Glutamatergic neuron (in vitro differentiated cells): ENCODE results near the gene PDCD6IP. TPM values are rescaled to one million over a fixed set of nuclear protein-coding genes. Genes with fewer than 3 reads are reported as not detected.
"Not testable (repeated sequence)": the region's sequence is repeated elsewhere in the genome, so short reads cannot be mapped to it uniquely, and the experiment has no call there.

Source experiments
- DNase-seq: peaks from one replicate; pipeline ENCODE4 v3.0.0; 2022
- H3K27ac Mint-ChIP-seq: one replicate; pipeline ENCODE4 v1.8.0; 2020; ENCODE audit warnings: mild to moderate bottlenecking, mixed read lengths, inconsistent platforms; ENCODE audit not compliant: unreplicated experiment
- H3K27me3 Mint-ChIP-seq: one replicate; pipeline ENCODE4 v1.8.0; 2020; ENCODE audit warnings: mild to moderate bottlenecking, moderate library complexity, mixed read lengths, inconsistent platforms; ENCODE audit not compliant: unreplicated experiment
- H3K36me3 Mint-ChIP-seq: one replicate; pipeline ENCODE4 v1.8.0; 2020; ENCODE audit warnings: mild to moderate bottlenecking, mixed read lengths, inconsistent platforms; ENCODE audit not compliant: unreplicated experiment
- H3K4me1 Mint-ChIP-seq: one replicate; pipeline ENCODE4 v1.8.0; 2020; ENCODE audit warnings: mild to moderate bottlenecking, low read depth, mixed read lengths, inconsistent platforms; ENCODE audit not compliant: unreplicated experiment
- H3K4me3 Mint-ChIP-seq: one replicate; pipeline ENCODE4 v1.8.0; 2020; ENCODE audit warnings: mild to moderate bottlenecking, mixed read lengths, inconsistent platforms; ENCODE audit not compliant: unreplicated experiment
- H3K9me3 Mint-ChIP-seq: one replicate; pipeline ENCODE4 v1.8.0; 2020; ENCODE audit warnings: mild to moderate bottlenecking, moderate library complexity, mixed read lengths, inconsistent platforms; ENCODE audit not compliant: unreplicated experiment
- total RNA-seq: library from RNA; stranded (reverse); fragmentation: NEBNext Ultra II Directional; extraction: Animal tissue kit (Norgen Biotek cat#: 25700); gene quantifications from one replicate; pipeline ENCODE4 v1.2.1, GENCODE V29; 2021; ENCODE audit not compliant: unreplicated experiment
- TF ChIP-seq, protein P1 (sequence below): fragments of 200-600 bp; sonication (generic); IDR thresholded peaks from one replicate; pipeline ENCODE4 v1.5.0; 2021; ENCODE audit not compliant: partially characterized antibody, unreplicated experiment

Gene PDCD6IP
- total RNA-seq, 1 donor from 2014 or later = 226 TPM

DNA sequence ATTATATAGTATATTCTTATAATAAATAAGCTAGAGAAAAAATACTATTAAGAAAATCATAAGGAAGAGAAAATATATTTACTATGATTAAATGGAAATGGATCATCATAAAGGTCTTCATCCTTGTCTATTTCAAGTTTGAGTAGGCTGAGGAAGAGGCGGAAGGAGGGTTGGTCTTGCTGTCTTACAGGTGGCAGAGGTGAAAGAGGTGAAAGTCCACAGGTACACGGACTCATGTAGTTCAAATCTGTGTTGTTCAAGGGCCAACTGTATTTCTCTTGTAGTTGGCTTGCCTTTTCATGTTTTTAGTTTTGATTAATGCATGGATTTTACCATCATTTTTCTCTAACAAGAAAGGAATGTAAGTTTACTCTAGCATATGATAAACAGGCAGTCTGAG lies 41.7 kb downstream of the PDCD6IP start:
- H3K27ac Mint-ChIP-seq = no peak overlapping the region
- no peaks in the 10 kb centered on the region for H3K27me3 Mint-ChIP-seq
- TF ChIP-seq, protein P1, sequence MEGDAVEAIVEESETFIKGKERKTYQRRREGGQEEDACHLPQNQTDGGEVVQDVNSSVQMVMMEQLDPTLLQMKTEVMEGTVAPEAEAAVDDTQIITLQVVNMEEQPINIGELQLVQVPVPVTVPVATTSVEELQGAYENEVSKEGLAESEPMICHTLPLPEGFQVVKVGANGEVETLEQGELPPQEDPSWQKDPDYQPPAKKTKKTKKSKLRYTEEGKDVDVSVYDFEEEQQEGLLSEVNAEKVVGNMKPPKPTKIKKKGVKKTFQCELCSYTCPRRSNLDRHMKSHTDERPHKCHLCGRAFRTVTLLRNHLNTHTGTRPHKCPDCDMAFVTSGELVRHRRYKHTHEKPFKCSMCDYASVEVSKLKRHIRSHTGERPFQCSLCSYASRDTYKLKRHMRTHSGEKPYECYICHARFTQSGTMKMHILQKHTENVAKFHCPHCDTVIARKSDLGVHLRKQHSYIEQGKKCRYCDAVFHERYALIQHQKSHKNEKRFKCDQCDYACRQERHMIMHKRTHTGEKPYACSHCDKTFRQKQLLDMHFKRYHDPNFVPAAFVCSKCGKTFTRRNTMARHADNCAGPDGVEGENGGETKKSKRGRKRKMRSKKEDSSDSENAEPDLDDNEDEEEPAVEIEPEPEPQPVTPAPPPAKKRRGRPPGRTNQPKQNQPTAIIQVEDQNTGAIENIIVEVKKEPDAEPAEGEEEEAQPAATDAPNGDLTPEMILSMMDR = no peak

DNA sequence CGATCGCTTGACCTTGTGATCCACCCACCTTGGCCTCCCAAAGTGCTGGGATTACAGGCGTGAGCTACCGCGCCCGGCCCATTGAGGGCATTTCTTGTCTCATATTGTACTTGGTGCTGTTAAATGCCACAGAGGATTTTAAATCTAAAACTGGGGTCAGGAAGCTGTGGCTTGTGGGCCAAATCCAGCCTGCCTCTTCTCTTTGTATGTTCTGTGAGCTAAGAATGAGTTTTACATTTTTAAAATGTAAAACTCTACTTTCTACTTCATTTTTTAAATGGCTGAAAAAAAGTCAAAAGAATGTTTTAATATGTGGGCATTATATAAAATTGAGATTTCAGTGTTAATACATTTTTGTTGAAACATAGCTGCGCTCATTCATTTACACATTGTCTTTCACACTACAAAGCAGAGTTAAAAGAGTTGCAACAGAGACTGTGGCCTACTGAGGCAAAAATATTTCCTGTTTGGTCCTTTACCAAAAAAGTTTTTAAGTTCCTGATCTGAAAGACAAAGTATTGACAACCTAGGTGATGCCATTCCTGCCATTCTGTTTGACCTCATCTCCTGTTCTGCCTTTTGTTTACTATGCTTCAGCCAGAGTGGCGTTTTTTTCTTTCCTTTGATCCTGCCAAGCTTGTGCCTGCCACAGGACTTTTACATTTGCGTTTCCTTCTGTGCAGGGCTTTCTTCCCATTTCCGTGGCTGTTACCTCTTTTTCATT lies 50.4 kb downstream of the PDCD6IP start:
- Mint-ChIP-seq H3K27me3 (no peaks in the 10 kb centered on the region), H3K9me3 (no peaks in the 10 kb centered on the region), H3K4me1 (no peaks in the 10 kb centered on the region), H3K4me3 (no peak overlapping the region), H3K36me3 (no peaks in the 10 kb centered on the region), H3K27ac (no peak overlapping the region)
- TF ChIP-seq, protein P1 = no peak
- no peak for DNase-seq

More for the DNA sequence above, 41.7 kb downstream of the PDCD6IP start:
- Mint-ChIP-seq H3K4me1 (no peaks in the 10 kb centered on the region), H3K36me3 (peaks cover 6% of the 10 kb centered on the region), H3K4me3 (no peak overlapping the region), H3K9me3 (no peaks in the 10 kb centered on the region)
- DNase-seq = no peak

DNA sequence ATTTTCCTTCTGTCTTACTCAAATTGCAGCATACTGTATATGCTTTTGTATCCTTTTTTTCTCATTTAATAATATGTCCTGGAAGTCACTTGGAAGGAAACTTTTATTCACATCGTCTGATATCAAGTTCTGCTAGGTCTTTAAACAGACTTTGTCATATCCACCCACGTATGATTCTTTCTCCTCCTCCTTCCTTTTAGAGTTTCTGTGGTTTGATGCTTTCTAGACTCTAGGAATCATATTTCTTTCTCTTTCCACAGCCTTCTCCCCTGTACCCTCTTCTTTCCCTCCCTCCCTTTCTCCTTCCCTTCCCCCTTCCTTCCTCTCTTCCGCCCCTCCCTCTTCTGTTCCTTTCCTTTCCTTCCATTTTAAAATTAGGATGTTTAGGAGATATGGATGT lies 52.2 kb downstream of the PDCD6IP start:
- H3K4me3 Mint-ChIP-seq, H3K9me3 Mint-ChIP-seq, H3K36me3 Mint-ChIP-seq, H3K27me3 Mint-ChIP-seq, H3K4me1 Mint-ChIP-seq, DNase-seq, H3K27ac Mint-ChIP-seq: not testable (repeated sequence)

DNA sequence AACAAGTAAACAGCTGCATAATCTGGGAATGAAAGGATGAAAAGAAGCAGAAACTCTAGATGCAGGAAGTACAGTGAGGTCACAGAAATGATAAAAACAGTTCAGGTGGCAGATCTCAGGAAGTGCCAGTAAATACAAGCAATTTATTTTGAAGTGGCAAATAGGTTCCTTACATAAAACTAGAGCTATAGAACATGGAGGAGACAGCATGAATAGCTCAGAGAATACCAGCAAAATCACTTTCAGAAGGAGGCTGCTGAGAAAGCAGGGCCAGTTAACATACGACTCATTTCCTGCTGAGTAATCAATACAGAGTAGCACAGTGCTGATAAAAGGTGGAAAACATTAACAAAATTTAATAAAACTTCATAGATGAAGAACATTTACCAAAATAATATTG lies 57.0 kb downstream of the PDCD6IP start:
- DNase-seq, H3K27ac Mint-ChIP-seq, H3K9me3 Mint-ChIP-seq, H3K4me1 Mint-ChIP-seq, H3K4me3 Mint-ChIP-seq, H3K36me3 Mint-ChIP-seq, H3K27me3 Mint-ChIP-seq: not testable (repeated sequence)

DNA sequence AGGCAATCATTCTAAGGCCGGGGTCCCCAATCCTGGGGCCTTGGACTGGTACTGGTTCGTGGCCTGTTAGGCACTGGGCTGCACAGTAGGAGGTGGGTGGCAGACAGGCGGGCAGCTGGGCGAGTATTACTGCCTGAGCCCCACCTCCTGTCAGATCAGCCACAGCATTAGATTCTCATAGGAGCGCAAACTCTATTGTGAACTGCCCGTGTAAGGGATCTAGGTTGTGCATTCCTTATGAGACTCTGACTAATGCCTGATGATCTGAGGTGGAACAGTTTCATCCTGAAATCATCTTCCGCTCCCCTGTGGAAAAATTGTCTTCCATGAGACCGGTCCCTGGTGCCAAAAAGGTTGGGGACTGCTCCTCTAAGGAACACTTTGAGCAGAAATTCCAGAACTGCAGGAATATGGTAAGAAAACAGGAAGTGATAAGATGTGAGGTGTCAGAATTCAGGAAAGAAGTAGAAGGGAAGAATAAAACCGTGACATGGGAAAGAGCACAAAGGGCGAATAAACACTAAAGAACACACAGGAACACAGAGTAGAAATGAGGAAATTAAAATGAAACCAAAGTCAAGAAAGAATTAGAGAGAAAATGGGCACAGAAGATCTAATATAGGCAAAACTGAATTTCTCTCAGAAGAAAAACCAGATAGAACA lies 57.6 kb downstream of the PDCD6IP start:
- Mint-ChIP-seq H3K9me3 (no peaks in the 10 kb centered on the region), H3K27me3 (no peaks in the 10 kb centered on the region), H3K27ac (peak overlapping the region; percentile 1), H3K36me3 (no peaks in the 10 kb centered on the region), H3K4me1 (no peaks in the 10 kb centered on the region), H3K4me3 (no peak overlapping the region)
- TF ChIP-seq, protein P1 = no peak
- no peak for DNase-seq

DNA sequence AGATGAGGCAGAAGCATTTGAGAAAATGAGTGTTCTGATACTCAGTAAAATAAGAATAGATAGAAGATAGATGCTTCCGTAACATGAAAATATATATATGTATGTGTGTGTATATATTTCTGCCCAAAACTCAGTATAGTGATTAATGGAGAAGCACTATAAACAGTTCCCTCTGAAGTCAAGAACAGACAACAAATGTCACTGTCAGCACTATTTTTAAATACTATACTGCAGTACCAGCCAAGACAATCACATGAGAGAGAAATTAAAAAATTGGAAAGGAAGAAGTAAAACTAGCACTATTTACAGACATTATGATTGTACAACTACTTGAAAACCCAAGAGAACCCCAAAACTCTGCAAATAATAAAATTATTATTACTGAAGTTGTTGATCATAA lies 59.3 kb downstream of the PDCD6IP start:
- H3K36me3 Mint-ChIP-seq, H3K27me3 Mint-ChIP-seq, H3K4me1 Mint-ChIP-seq, H3K27ac Mint-ChIP-seq, DNase-seq, H3K9me3 Mint-ChIP-seq, H3K4me3 Mint-ChIP-seq: not testable (repeated sequence)
